ENCODE data around the gene EN2. TPM values are rescaled to one million over a fixed set of nuclear protein-coding genes. Genes with fewer than 3 reads are reported as not detected.

EN2 gene
- total and polyA plus RNA-seq, 10 of the 15 experiments (the other 5 are each of a cell fraction or from before 2014, with no cell fraction given): not detected

DNA sequence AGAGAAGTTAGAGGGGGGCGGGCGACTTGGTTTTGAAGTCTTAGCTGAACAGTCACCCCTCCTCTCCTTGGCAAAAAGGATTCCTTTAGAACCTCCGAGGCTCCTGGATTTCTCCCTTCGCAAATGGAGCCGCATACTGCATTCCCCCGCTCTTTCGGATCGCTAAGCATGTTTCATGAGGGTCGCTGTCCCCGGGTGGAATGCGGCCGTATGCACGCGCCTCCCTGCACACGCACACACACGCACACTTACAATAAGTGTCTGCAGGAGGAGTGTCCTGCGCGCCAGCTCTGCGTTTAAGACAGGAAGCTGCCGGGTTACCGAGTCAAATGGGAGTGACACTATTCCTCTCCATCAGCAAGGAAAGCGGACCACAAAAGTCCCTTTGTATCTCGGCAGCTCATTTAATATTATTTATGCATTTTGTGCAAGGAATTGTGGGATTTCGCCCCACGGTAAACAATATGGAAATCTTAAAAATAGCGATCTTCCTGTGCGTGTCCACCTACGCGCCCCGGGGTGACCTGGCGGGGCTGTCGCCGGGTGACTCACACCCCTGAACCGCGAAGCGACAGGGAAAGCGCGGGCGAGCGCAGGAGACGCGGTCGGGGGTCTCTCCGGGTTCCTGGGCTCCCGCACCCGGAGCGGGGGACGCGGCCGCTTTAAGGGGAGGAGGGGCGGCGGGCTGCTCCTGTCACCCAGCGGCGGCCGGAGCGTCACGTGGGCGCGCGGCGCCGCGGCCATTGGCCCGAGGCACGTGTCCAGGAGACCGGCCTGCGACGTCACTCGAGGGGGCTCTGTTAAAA is 988 bp upstream of the EN2 start:
- FAIRE-seq (no peak), DNase-seq (ENCODE audit: low read depth, low spot score) (no peak), ATAC-seq (no peak)
- Histone ChIP-seq H2AFZ (ENCODE audit: control insufficient read depth, low read depth, low read length) (no peak overlapping the region), H3K4me3 (no peak overlapping the region), H3K27ac (ENCODE audit: control insufficient read depth, insufficient read depth) (no peak overlapping the region), H3K9ac (ENCODE audit: control insufficient read depth, insufficient read depth, low read length) (no peak overlapping the region), H3K4me1 (ENCODE audit: control insufficient read depth, insufficient read depth, low read length) (no peaks in the 10 kb centered on the region), H3K79me2 (ENCODE audit: control insufficient read depth, insufficient read depth, low read length) (no peaks in the 10 kb centered on the region), H4K20me1 (ENCODE audit: control insufficient read depth, insufficient read depth) (0 out of 2 replicates have a peak, but pooled peaks cover 3% of the 10 kb centered on the region), H3K36me3 (ENCODE audit: control insufficient read depth in 2 of 2, insufficient read depth in 2 of 2, low read length in 1 of 2) (no peaks in the 10 kb centered on the region), H3K27me3 (replicated peaks in 1 of 2; ENCODE audit: control insufficient read depth in 2 of 2, insufficient read depth in 2 of 2, low read length in 1 of 2) (peaks cover 23 to 32% of the 10 kb centered on the region in 2 experiments), H3K4me2 (ENCODE audit: control insufficient read depth, insufficient read depth) (no peak overlapping the region), H3K9me3 (replicated peaks; ENCODE audit: control insufficient read depth, insufficient read depth, low read length) (no peaks in the 10 kb centered on the region; the same call in 2 of the 3 replicates)
- ChIA-PET SMC1A (ENCODE audit: uncharacterized antibody, unreplicated experiment) (no interaction called here), RAD21 (ENCODE audit: unreplicated experiment) (no interaction called here), CTCF (no interaction called here), POLR2A (no interaction called here)
- BruUV-seq (replicated peaks): no TSS peak
- in situ Hi-C loops (cut with MboI) (no loop called here), intact Hi-C loops (cut with micrococcal nuclease; ENCODE audit: unreplicated experiment) (no loop called here)
- TF ChIP-seq EGR1 (IDR thresholded peaks at IDR 0.05; ENCODE audit: borderline replicate concordance in 1 of 2, low read depth in 2 of 2, low read length in 2 of 2) (no peak), CREM (IDR thresholded peaks at IDR 0.05; ENCODE audit: low read depth) (no peak), NRF1 (conservative IDR thresholded peaks at IDR 0.05; ENCODE audit: low read depth, low read length) (no peak)
- TF ChIP-seq, protein P1, sequence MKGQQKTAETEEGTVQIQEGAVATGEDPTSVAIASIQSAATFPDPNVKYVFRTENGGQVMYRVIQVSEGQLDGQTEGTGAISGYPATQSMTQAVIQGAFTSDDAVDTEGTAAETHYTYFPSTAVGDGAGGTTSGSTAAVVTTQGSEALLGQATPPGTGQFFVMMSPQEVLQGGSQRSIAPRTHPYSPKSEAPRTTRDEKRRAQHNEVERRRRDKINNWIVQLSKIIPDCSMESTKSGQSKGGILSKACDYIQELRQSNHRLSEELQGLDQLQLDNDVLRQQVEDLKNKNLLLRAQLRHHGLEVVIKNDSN (IDR thresholded peaks at IDR 0.05; ENCODE audit: borderline replicate concordance, extremely low read length, insufficient read depth, low read depth, low read length): peak; percentile 9
- 34% methylated on average over 48 of the region's 69 CpGs for WGBS (ENCODE audit: insufficient coverage, insufficient replicate concordance, low lambda C conversion rate, missing lambda C conversion rate)

DNA sequence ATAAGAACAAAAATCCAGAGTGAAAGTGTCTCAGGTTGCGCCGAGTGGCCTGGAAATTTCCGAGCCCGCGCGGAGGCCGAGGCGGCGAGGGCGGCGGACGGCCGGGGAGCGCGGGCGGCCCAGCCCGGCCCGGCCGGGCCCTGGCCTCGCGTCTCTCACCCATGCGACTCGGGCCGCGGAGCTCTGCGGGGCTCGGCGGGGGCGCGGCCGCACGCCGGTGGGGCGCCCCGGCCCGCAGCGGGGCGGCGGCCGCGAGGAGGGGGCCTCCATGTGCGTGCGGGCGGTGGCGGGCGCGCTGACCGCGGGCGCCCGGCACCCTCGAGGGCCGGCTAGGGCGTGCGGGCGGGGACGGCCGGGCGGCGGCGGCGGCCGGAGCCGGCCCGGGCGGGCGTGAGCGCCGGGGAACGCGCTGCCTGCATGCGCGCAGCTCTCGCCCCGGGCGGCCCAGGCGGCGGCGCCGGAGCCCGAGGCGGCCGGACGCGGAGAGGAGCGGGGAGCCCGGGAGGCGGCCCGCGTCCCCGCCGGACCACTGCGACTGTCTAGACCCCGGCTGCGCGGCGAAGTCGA is 302 bp upstream of the EN2 start:
- H3K4me3 ChIP-seq: no peak overlapping the region
- TF ChIP-seq NFYA (IDR thresholded peaks at IDR 0.05; ENCODE audit: borderline replicate concordance, low read depth, low read length): no peak
- H3K27ac ChIP-seq (ENCODE audit: control insufficient read depth, insufficient read depth): no peak overlapping the region
- ATAC-seq (no peak), DNase-seq (ENCODE audit: low read depth, low spot score) (no peak), FAIRE-seq (no peak)
- no peak overlapping the region for H2AFZ ChIP-seq (ENCODE audit: control insufficient read depth, low read depth, low read length)
- no peaks in the 10 kb centered on the region; the same call in 2 of the 3 replicates for H3K9me3 ChIP-seq (replicated peaks; ENCODE audit: control insufficient read depth, insufficient read depth, low read length)
- peaks cover 25 to 35% of the 10 kb centered on the region in 2 experiments for H3K27me3 ChIP-seq (replicated peaks in 1 of 2; ENCODE audit: control insufficient read depth in 2 of 2, insufficient read depth in 2 of 2, low read length in 1 of 2)
- ChIA-PET SMC1A (ENCODE audit: uncharacterized antibody, unreplicated experiment) (no interaction called here), POLR2A (no interaction called here), RAD21 (ENCODE audit: unreplicated experiment) (no interaction called here), CTCF (no interaction called here)
- intact Hi-C loops (cut with micrococcal nuclease; ENCODE audit: unreplicated experiment) (no loop called here), in situ Hi-C loops (cut with MboI) (no loop called here)
- 79% methylated on average over 10 of the region's 98 CpGs for WGBS (ENCODE audit: insufficient coverage, insufficient replicate concordance, low lambda C conversion rate, missing lambda C conversion rate)
- H3K4me1 ChIP-seq (ENCODE audit: control insufficient read depth, insufficient read depth, low read length): no peaks in the 10 kb centered on the region
- H3K79me2 ChIP-seq (ENCODE audit: control insufficient read depth, insufficient read depth, low read length): no peaks in the 10 kb centered on the region
- 0 out of 2 replicates have a peak, but pooled peaks cover 3% of the 10 kb centered on the region for H4K20me1 ChIP-seq (ENCODE audit: control insufficient read depth, insufficient read depth)
- no peaks in the 10 kb centered on the region for H3K36me3 ChIP-seq (ENCODE audit: control insufficient read depth in 2 of 2, insufficient read depth in 2 of 2, low read length in 1 of 2)
- no TSS peak for BruUV-seq (replicated peaks)
- H3K4me2 ChIP-seq (ENCODE audit: control insufficient read depth, insufficient read depth): no peak overlapping the region
- no peak overlapping the region for H3K9ac ChIP-seq (ENCODE audit: control insufficient read depth, insufficient read depth, low read length)
